IPS-11a (cell line): ENCODE results near the gene ENGASE.

Experiments used
- H3K4me3 ChIP-seq: one replicate; pipeline ENCODE4 v1.5.1; 2013; ENCODE audit warnings: low read depth, low read length, control low read depth

Gene ENGASE

GRCh38 chr17:79090443-79091225 lies 16.0 kb downstream of the ENGASE start:
- no peak overlapping the region for H3K4me3 ChIP-seq

DNA sequence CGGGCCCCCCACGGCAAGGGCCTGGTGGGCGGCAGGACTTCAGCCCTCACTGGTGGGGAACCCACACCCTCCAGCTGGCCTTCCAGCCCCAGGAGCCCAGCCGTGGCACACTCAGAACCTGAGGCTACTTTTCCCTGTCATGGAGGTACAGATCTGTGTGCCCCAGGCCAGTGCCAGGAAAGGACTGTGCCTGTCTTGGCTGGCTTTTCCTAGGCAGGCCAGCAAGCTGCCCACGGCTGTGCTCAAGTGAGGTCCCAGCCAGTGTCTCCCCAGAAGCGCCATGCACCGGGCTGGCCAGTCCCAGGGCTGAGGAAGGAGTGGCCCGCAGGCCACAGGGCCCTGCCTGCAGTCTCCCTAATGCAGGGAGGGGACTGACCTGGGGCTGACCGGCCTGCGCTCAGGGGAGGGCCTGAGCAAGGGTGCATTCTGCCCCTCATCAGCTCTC lies 16.6 kb downstream of the ENGASE start:
- H3K4me3 ChIP-seq: no peak overlapping the region

- H3K4me3 ChIP-seq: no peak overlapping the region
These were observed 17.9 kb downstream of the ENGASE start for GRCh38 chr17:79092567-79092966.

GRCh38 chr17:79093270-79093669 lies 18.6 kb downstream of the ENGASE start:
- H3K4me3 ChIP-seq: no peak overlapping the region

DNA sequence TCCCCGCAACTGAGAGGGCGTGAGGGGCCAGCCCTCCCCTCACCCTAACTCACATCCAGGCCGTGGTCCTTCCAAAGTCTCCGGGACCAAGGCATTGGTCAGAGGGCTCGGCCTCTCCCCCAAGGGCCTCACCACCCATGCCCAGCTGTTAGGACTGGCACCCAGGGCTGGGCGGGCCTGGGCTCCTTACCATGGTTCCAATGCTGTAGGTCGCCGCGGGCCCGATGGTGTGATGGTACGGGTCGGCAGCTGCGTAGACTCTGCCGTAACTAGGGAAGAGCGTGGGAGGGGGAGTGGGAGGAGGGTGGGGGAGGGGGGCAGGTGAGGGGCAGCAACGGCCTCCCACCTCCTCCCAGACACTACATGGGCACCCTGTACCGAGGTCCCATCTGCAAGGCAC lies 19.6 kb downstream of the ENGASE start:
- H3K4me3 ChIP-seq: no peak overlapping the region

- no peak overlapping the region for H3K4me3 ChIP-seq
These were observed 20.9 kb downstream of the ENGASE start for GRCh38 chr17:79095345-79096055.

DNA sequence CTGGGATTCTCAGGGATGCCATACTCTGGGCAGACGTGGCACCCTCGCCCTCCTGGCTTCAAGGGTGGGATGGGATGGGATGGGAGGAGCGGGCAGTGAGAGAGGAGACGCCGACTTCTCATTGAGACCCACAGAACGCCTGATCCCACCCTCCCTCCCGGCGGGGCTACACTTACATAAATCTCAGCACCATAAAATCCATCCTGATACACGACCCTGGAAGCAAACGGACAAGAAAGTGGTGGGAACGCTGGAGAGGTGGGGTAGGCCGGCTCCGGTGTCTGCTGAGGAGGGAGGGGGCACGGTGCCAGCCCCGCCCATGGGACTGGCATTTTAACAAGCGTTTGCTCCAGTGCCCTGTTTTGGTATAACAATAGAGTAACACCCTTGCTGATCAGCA lies 21.9 kb downstream of the ENGASE start:
- H3K4me3 ChIP-seq: no peak overlapping the region

GRCh38 chr17:79097226-79098055 lies 22.8 kb downstream of the ENGASE start:
- H3K4me3 ChIP-seq: peak overlapping the region; percentile 30

DNA sequence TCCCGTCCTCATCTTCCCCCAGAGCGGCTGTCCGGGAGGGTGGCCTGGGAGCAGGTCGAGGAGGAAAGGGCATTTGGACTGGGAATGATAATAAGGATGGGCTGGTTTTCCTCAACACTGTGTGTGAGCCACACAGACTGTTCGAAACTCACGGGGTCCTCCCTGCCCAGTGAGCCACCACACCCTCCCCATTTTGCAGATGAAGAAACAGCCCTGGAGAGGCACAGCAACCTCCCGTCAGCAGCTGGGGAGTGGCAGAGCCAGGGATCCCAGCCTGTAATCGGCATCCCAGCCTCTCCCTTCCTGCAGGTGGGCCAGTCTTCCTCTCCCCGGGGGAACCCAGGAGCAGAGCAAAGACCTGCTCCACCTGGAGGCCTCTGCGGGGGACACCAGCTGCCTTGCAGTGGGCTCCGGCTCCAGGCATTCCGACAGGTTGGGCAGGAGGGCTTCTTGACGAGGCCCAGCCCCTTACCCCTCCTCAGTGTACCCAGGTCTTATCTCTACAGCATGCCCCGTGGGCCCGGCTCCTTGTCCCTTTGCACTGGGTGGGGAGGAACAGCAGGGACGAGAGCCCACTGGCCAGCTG lies 23.8 kb downstream of the ENGASE start:
- H3K4me3 ChIP-seq: no peak overlapping the region

DNA sequence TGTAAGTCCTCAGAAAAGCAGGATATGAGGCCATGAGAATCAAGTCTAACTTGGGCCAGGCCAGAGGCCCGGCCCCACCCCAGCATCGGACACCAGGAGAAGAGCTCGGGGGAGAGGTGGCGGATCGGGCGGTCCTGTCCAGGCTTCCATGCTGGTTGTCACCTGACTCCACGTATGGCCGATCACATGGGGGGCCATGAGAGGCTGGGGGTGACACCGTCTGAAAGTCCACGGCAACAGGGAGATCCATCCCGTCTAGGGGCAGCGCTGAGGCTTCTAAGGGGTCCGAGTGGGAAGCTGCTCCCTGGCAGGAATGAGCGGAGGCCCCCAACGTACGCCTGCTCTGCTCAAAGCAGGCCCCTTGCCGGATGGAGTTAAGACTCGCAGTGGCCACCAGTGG lies 25.8 kb downstream of the ENGASE start:
- no peak overlapping the region for H3K4me3 ChIP-seq

- no peak overlapping the region for H3K4me3 ChIP-seq
These were observed 26.6 kb downstream of the ENGASE start for GRCh38 chr17:79101111-79101673.

DNA sequence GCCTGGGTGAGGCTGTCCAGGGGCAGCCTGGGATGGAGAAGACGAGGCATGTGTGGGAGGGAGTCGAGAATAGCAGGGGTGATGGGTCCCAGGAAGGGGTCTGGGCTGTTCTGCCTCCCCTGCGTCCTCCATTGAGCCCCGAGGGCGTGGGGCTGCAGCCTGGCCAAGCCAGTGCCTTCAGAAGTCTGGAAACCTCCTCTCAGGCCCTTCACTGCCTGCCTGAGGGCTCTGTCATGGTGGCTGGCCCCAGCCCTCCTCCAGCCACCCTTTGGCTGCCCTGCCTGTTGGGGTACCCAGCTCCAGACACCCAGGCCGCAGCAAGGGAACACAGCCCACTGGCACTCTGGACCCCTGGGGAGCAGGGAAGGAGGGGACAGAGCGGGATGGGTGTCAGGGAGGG lies 27.6 kb downstream of the ENGASE start:
- no peak overlapping the region for H3K4me3 ChIP-seq

DNA sequence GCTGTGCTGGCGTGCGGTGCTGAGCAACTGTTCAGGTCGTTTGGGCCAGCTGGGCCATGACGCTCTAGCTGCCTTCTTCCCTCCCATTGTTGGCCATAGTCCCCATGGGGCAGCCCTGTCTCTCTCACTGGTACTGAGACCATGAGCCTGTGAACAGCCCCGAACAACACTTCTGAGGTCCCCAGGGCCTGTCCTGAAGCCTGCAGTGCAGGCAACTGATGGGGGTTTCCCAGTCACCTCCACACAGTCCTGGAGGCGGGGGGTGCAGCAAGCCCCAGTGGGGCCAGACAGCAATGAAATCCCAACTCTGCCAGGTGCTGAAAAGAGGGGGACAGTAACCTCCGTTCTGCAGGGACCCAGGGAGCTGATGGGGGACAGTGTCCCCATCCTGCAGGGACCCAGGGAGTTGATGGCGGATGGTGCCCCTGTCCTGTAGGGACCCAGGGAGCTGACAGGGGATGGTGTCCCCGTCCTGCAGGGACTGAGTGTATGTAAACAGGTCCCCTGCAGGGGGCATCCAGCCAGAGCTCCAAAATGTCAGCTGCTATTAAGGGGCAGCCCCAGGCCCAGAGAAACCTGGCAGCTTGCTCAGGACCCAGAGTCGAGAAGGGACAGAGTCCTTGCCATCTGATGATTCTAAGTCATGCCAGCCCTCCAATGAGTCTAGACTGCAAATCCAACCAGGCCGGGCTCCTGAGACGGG lies 30.4 kb downstream of the ENGASE start:
- H3K4me3 ChIP-seq: no peak overlapping the region

GRCh38 chr17:79105937-79106336 lies 31.3 kb downstream of the ENGASE start:
- no peak overlapping the region for H3K4me3 ChIP-seq

DNA sequence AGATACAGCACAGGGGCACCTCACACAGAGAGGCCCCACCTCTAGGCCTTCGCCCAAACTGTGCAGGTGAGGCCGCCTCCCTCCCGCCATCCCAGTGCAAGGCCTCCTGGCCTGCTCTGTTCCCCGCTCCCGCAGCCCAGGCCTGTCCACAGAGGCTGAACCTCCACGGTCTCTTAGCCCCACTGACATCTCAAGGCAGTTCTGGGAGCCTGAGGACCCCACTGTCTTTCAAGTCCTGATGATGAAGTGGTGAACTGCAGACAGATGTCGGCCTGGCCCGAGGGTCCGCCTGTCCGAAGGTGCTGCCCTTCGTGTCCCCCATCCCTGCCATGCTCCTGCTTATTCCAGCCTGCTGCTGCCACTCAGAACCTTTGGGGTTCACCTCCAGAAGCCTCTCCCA lies 32.3 kb downstream of the ENGASE start:
- no peak overlapping the region for H3K4me3 ChIP-seq

- H3K4me3 ChIP-seq: no peak overlapping the region
These were observed 33.0 kb downstream of the ENGASE start for GRCh38 chr17:79107499-79108231.

DNA sequence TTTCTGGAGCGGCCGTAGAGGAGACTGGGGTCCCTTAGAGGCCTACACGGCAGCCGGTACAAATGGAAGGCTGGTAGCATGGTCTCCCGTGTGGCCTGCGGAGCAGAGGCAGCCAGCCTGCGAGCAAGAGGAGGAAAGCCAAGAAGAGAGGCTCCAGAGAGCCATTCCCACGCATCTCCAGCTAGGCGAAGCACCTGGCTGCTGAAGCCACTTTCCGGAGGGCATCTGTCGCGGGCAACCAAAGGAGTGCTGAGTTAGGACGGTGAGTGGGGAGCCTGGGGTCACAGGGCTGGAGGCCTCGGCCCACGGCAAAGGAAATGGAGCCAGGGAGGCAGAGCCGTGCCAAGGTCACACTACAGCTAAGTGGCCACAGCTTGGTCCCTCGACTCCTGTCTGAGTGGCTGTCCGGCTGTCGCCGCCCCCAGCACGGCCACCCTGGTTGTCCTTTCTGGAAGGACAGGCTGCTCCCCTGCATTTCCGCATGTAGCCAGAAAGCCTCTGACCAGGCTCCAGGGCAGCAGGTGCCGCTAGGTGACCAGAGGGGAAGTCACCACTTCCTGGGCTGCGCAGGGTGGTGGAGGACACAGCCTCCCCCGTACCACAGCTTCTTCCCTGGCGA lies 33.7 kb downstream of the ENGASE start:
- H3K4me3 ChIP-seq: no peak overlapping the region

DNA sequence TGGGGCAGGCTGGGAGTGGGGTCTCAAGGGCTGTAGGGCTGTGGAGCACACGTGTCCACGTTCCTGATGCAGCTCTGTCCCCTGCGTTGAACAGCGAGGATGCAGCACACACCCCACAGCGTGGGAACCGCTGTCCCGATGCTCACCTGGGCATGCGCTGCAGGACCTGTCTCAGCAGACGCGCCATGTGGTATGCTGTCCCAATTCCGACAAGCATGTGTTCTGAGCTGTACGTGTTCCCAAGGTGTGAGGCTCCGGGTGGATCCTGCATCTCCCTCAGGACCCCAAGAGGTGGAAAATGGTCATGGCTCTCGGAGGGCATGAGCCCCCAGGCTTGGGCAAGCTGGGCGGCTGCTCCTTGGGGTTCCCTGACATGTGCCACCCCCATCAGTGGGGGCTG lies 34.2 kb downstream of the ENGASE start:
- H3K4me3 ChIP-seq: no peak overlapping the region

DNA sequence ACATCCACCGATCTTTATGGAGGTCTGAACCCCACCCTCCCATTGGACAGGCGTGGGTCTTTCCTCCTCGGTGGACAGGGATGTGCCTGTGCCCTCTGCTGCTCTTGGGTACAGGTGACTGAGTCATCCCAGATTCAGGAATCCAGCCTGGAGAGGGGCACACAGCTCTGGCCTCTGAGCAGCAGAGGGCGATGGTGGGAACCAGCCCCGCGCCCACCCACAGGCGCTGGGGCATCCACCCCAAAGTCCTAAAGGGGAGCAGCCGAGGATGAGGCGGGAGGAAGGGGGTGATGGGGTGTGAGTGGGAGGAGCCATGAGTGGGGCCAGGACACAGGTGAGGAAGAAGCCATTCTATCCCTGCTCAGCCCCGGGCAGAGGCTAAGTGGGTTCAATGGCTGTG lies 35.0 kb downstream of the ENGASE start:
- H3K4me3 ChIP-seq: no peak overlapping the region
